PC-9 (cell line): ENCODE results near the gene OR6F1.

Experiments
- EZH2 ChIP-seq: fragments of 200-600 bp; sonication (generic); IDR thresholded peaks from 2 replicates; pipeline ENCODE4 v1.8.0; 2017; ENCODE audit warnings: antibody characterized with exemption, low read depth
- TF ChIP-seq, protein P1 (sequence below): fragments of 200-600 bp; sonication (generic); conservative IDR thresholded peaks from 2 replicates; pipeline ENCODE4 v1.6.1; 2017; ENCODE audit warnings: mixed run types, antibody characterized with exemption, mild to moderate bottlenecking, moderate library complexity

DNA sequence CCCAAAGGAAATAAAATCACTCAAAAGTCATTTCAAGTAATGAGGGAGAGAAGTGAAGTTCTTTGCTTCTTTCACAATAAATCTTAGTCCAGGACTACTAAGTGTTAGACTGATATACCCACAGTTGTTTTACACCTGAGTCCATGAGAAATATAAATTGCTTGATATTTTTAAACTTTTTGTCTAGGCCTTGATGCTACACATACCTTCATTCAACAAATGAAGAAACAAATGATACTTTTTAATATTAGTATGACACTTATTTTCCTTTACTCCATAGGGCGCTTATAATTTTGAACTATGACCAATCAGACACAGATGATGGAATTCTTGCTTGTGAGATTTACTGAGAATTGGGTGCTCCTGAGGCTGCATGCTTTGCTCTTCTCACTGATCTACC, 21.9 kb upstream of the OR6F1 start, which contains the start of gene OR14K1:
- TF ChIP-seq, protein P1, sequence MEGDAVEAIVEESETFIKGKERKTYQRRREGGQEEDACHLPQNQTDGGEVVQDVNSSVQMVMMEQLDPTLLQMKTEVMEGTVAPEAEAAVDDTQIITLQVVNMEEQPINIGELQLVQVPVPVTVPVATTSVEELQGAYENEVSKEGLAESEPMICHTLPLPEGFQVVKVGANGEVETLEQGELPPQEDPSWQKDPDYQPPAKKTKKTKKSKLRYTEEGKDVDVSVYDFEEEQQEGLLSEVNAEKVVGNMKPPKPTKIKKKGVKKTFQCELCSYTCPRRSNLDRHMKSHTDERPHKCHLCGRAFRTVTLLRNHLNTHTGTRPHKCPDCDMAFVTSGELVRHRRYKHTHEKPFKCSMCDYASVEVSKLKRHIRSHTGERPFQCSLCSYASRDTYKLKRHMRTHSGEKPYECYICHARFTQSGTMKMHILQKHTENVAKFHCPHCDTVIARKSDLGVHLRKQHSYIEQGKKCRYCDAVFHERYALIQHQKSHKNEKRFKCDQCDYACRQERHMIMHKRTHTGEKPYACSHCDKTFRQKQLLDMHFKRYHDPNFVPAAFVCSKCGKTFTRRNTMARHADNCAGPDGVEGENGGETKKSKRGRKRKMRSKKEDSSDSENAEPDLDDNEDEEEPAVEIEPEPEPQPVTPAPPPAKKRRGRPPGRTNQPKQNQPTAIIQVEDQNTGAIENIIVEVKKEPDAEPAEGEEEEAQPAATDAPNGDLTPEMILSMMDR, result no peak
- TF ChIP-seq EZH2, result no peak
